IPS-NIHi7 (cell line): ENCODE data around the gene DOCK10.
"Not testable (repeated sequence)": the region's sequence is repeated elsewhere in the genome, so short reads cannot be mapped to it uniquely, and the experiment has no call there.

Experiments used
- DNase-seq: peaks from one replicate; pipeline ENCODE4 v3.0.0; 2012; ENCODE audit warnings: mixed read lengths; ENCODE audit errors: extremely low spot score

DOCK10 gene

GRCh38 chr2:225041851-225042799, at the start of gene DOCK10:
Gene DOCK10, minus strand, starts transcription at chr2:225042468. Its CDS starts 94 bp downstream, at chr2:225042374.
- DNase-seq: peak; percentile 48

DNA sequence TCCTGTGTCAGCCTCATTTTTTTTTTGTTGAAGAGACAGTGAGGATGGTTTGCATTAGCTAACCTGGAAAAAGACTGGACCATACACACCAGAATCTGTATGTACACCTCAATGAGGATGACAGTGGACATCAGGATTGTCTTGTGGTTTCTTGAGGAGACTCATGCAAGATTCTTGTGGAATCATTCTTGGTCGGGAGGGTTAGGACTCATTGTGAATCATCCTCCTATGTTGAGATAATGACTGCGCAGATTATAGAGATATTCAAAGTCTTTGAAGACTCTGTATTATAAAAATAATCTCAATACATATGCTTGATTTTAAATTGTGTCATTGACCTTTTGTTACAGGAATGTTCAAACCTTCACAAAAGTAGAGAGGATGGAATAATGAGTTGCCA, 49.1 kb upstream of the DOCK10 start:
- no peak for DNase-seq

GRCh38 chr2:225090746-225091145, 48.5 kb upstream of the DOCK10 start:
- DNase-seq: no peak

DNA sequence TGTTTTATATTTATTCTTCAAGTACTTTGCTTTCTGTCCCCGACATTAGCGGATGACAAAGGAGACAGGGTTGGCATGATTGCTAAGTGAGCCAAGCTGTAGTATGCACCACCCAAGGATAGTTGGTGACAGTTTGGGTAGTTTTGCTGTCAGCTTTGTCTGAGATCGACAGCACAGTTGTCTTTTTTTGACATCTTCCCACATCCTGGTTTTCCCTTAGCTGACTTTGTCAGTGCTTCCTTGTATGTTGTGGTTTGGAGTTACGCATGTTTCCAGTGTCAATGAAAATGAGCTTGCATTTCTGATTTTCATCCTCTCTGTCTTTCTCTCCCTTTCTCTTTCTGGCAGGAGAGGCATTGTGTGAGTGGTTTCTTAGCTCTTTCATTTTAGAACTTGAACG, 44.6 kb upstream of the DOCK10 start:
- no peak for DNase-seq

GRCh38 chr2:225086439-225086838, 44.2 kb upstream of the DOCK10 start:
- no peak for DNase-seq

DNA sequence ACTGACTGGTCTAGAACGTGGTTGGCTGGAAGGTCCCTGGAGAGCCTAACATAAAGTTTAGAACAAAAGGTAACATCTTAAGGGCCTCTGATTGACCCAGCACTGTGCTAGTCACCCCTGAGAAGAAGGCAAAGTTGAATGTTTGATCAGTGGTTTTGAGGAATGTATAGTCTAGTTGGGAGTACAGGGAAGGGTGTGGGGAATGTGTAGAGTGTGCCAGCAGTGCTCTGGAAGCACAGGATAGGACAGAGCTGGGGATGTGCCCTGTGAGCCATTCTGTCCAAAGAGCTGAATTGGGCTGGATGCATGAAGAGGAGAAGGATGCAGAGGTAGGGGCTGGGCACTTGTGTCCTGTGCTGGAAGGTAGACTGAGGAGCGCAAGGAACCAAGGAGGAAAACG, 41.0 kb upstream of the DOCK10 start:
- DNase-seq: no peak

- DNase-seq: no peak
Observed at GRCh38 chr2:225076125-225076524, 33.9 kb upstream of the DOCK10 start.

DNA sequence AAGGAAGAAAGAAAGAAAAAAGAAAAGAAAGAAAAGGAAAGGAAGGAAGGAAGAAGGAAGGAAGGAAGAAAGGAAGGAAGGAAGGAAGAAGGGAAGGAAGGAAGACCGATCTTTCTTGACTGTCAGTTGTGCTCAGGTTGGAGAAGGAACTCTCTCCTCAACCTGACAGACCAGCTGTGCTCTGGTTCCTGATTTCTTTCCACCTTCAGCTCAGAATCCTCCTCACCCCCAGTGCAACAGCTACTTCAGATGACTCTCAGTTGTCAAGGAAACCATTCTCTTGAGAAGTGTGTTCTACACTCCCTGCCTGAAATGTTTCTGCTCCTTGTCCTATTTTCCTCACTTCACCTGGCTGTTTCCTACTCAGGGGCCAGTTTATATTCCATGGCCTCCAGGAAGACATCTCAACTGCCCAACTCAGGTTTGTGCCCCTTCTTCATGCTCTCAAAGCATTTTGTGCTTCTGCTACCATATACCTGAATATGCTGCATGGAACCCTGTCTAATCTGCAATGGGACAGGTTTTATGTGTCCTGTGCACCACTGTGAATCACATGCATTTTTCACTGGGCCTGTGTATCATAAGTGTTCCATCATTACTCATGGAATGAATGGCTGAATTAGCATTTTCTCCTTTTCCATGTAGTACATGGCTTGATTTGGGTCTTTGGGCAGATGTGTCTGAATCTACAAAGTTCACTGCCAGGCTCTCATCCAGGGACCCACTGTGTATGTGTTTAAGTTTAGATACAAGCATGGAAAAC, 32.8 kb upstream of the DOCK10 start:
- DNase-seq: no peak

GRCh38 chr2:225074366-225074765, 32.1 kb upstream of the DOCK10 start:
- DNase-seq: no peak

DNA sequence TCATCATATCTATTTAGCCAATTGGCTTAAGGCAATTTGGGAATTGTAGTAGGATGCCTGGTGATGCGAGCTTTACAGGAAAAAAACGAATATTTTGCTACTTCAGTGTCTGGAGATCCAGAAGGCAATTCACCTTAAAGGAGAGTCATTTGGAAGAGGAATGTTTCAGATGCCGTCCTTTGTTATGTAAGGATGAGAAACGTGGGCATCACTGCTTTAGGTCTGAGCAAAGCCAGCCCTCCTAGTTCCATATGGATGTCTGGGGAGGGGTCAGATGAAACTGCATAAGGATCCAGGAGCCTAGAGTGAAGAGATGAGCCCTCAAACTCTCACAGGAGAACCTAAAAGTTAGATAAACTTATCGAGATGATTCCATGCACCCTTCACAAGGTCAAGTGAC, 30.9 kb upstream of the DOCK10 start:
- DNase-seq: peak; percentile 27

DNA sequence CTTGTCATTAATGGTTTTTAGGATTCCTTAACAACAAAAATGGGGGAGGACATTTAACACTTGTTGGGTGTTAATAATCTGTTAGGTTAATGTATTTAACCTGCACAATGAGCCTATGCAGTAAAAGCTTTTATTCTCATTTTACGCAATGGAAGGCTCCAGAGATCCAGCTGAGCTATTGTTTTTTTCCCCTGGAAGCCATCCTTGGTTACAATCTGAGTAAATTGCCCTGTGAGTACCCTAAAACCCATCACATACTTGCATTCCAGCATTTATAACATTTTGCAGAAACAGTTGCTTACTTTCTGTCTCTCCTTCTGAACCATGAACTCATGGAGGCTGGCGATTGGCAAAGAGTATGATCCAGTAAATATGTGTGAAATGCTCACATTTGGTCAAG, 30.2 kb upstream of the DOCK10 start:
- no peak for DNase-seq

- no peak for DNase-seq
Observed at GRCh38 chr2:225070811-225071210, 28.5 kb upstream of the DOCK10 start.

- DNase-seq: no peak
Observed at GRCh38 chr2:225069966-225070365, 27.7 kb upstream of the DOCK10 start.

- no peak for DNase-seq
Observed at GRCh38 chr2:225069477-225069876, 27.2 kb upstream of the DOCK10 start.

GRCh38 chr2:225065882-225066281, 23.6 kb upstream of the DOCK10 start:
- no peak for DNase-seq

DNA sequence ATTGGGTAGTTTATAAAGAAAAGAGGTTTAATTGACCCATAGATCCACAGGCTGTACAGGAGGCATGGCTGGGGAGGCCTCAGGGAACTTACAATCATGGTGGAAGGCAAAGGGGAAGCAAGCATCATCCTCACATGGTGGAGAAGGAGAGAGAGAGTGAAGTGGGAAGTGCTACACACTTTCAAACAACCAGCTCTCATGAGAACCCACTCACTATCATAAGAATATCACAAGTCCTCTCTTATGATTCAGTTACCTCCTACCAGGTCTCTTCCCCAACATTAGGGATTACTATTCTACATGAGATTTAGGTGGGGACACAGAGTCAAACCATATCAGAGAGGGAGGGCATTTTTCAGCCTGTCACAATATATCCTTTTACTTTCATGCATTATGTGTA, 22.7 kb upstream of the DOCK10 start:
- no peak for DNase-seq

DNA sequence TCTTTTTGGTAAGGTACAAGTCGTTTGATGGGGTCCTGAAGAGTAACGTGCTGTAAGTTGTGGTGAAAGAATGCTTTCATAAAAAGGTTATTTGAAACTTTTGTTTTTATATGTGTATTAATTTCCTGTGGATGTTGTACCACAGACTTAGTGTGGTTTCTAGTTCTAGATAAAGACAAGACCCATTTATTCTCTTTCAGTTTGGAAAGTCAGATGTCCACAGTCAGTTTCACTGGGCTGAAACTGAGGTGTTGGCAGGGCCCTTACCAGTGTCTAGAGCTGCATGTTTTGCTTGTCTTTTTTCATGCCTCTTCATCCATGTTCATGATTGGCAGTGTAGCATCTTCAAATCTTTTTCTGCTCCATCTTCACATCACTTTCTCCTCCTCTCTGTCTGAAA, 22.1 kb upstream of the DOCK10 start:
- no peak for DNase-seq

DNA sequence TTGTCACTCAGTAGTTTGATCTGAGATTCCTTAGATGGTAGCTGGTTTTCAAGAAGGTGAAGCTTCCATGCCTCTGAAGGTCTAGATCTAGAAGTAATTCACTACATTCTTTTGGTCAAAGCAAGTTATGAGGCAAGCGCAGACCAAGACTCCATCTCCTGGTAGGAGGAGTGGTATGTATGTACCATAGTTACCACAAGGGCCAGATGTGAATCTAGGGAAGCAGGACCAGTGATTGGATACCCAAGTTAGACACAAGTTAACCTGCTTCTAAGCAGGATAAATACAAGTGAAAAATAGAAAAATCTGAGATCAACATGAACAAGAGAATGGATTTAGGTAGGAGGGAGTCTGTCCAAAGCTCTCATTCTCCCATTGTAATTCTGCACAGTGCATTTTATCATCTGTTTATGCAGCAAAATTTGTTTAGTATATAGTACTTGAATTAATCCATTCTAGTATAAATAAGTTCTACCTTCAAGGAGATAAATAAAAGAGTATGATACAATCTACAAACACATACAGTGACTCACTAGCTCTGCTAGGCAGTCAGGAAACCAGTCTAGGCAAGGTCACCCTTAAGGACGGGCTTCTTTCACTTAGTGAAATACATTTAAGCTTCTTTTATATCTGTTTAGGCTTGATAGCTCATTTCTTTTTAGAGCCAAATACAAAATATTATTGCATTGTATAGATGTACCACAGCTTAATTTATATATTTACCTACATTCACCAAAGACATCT, 14.2 kb upstream of the DOCK10 start:
- DNase-seq: no peak

GRCh38 chr2:225055714-225056113, 13.4 kb upstream of the DOCK10 start:
- no peak for DNase-seq

GRCh38 chr2:225052703-225053102, 10.4 kb upstream of the DOCK10 start:
- DNase-seq: no peak

- not testable (repeated sequence) for DNase-seq
Observed at GRCh38 chr2:225047502-225047901, 5.2 kb upstream of the DOCK10 start.

DNA sequence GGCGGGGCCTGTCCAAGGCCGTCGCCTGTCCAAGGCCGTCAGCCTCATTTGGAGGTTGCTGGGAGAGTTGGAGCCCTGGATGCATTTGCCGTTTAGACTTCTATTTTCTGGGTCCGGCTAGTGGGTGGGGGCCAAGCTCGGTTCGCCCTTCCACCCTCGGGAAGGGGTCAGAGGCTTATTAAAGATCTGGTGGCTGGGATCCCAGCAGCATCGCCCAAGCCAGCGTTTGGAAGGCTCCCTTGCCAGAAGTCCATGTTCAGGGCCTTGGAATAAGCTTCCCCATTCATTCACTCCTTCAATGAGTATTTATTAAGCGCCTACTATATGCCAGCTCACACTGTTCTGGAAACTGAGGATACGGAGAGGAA, 516 bp upstream of the DOCK10 start:
- no peak for DNase-seq
